C4-2B (cell line): ENCODE measurements around the gene SF3B3.
"Not testable (repeated sequence)": the region's sequence is repeated elsewhere in the genome, so short reads cannot be mapped to it uniquely, and the experiment has no call there.

Experiments
- ZFX ChIP-seq: fragments of 450-650 bp; IDR thresholded peaks from 2 replicates; pipeline ENCODE4 v1.6.1; 2017
- TF ChIP-seq, protein P1 (sequence below): fragments of 450-650 bp; conservative IDR thresholded peaks from 2 replicates; pipeline ENCODE4 v1.5.1; 2017; ENCODE audit warnings: mild to moderate bottlenecking

DNA sequence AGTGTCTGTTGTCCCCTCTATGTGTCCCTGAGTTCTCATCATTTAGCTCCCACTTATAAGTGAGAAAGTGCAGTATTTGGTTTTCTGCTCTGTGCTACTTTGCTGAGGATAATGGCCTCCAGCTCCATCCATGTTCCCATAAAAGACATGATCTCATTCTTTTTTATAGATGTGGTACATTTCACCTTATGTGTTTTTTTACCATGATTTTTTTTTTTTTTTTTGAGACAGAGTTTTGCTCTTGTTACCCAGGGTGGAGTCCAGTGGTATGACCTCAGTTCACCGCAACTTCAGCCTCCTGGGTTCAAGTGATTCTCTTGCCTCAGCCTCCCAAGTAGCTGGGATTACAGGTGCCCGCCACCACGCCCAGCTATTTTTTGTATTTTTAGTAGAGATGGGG, 65.8 kb downstream of the SF3B3 start:
- TF ChIP-seq, protein P1, sequence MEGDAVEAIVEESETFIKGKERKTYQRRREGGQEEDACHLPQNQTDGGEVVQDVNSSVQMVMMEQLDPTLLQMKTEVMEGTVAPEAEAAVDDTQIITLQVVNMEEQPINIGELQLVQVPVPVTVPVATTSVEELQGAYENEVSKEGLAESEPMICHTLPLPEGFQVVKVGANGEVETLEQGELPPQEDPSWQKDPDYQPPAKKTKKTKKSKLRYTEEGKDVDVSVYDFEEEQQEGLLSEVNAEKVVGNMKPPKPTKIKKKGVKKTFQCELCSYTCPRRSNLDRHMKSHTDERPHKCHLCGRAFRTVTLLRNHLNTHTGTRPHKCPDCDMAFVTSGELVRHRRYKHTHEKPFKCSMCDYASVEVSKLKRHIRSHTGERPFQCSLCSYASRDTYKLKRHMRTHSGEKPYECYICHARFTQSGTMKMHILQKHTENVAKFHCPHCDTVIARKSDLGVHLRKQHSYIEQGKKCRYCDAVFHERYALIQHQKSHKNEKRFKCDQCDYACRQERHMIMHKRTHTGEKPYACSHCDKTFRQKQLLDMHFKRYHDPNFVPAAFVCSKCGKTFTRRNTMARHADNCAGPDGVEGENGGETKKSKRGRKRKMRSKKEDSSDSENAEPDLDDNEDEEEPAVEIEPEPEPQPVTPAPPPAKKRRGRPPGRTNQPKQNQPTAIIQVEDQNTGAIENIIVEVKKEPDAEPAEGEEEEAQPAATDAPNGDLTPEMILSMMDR, result not testable (repeated sequence)
- not testable (repeated sequence) for TF ChIP-seq ZFX
